Measurements from ENCODE around the gene CNR2.

The CNR2 gene

DNA sequence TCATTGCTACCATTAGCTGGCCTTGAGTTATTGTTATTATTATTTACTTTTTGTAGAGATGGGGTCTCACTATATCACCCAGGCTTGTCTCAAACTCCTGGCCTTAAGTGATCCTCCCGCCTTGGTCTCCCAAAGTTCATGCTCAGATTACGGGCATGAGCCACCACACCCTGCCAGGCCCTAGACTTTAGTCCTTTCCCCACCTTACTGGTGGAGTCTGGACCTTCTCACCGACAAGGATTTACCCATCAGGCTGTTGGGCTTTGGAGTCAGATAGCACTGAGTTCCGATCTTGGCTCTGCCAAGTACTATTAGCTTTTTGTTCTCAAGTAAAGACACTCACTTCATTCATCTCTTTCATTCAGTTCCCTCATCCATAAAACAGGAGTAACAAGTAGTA lies 17.2 kb downstream of the CNR2 start:
- ATAC-seq: no peak
- no peak for TF ChIP-seq ZFP3 (CRISPR knock-in tag; IDR thresholded peaks at IDR 0.05)
- TF ChIP-seq TOX (CRISPR knock-in tag; IDR thresholded peaks at IDR 0.05; ENCODE audit: borderline replicate concordance): no peak
- TF ChIP-seq ZC3H10 (CRISPR knock-in tag; IDR thresholded peaks at IDR 0.05): no peak
- TF ChIP-seq TCF4 (CRISPR knock-in tag; IDR thresholded peaks at IDR 0.05; ENCODE audit: borderline replicate concordance): no peak
- TF ChIP-seq ZNF70 (CRISPR knock-in tag; IDR thresholded peaks at IDR 0.05): no peak
- TF ChIP-seq ZFP30 (CRISPR knock-in tag; IDR thresholded peaks at IDR 0.05): no peak
- no peak for TF ChIP-seq ZNF8 (CRISPR knock-in tag; IDR thresholded peaks at IDR 0.05)
- no peak for TF ChIP-seq BACH2 (CRISPR knock-in tag; IDR thresholded peaks at IDR 0.05; ENCODE audit: borderline replicate concordance)

DNA sequence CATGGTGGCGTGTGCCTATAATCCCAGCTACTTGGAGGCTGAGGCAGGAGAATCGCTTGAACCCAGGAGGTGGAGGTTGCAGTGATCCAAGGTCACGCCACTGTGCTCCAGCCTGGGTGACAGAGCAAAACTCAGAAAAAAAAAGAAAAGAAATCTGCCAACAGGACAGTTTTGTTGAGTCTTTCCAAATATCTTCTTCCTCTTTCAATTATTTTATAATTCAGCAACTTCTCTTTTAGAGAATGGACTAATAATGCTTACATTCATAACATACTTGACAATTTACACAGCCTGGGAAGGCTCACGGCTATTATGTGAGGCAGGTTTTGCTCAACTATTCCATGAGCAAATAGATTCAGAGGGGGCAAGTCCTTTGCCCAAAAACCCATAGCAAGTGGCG lies 18.1 kb downstream of the CNR2 start:
- no peak for TF ChIP-seq RARB (CRISPR knock-in tag; IDR thresholded peaks at IDR 0.05)
- TF ChIP-seq CSDC2 (CRISPR knock-in tag; IDR thresholded peaks at IDR 0.05): no peak
- TF ChIP-seq PPARA (CRISPR knock-in tag; IDR thresholded peaks at IDR 0.05; ENCODE audit: borderline replicate concordance): no peak
- TF ChIP-seq, protein P1, sequence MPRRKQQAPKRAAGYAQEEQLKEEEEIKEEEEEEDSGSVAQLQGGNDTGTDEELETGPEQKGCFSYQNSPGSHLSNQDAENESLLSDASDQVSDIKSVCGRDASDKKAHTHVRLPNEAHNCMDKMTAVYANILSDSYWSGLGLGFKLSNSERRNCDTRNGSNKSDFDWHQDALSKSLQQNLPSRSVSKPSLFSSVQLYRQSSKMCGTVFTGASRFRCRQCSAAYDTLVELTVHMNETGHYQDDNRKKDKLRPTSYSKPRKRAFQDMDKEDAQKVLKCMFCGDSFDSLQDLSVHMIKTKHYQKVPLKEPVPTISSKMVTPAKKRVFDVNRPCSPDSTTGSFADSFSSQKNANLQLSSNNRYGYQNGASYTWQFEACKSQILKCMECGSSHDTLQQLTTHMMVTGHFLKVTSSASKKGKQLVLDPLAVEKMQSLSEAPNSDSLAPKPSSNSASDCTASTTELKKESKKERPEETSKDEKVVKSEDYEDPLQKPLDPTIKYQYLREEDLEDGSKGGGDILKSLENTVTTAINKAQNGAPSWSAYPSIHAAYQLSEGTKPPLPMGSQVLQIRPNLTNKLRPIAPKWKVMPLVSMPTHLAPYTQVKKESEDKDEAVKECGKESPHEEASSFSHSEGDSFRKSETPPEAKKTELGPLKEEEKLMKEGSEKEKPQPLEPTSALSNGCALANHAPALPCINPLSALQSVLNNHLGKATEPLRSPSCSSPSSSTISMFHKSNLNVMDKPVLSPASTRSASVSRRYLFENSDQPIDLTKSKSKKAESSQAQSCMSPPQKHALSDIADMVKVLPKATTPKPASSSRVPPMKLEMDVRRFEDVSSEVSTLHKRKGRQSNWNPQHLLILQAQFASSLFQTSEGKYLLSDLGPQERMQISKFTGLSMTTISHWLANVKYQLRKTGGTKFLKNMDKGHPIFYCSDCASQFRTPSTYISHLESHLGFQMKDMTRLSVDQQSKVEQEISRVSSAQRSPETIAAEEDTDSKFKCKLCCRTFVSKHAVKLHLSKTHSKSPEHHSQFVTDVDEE (CRISPR knock-in tag; IDR thresholded peaks at IDR 0.05): no peak
- TF ChIP-seq ARNTL (CRISPR knock-in tag; IDR thresholded peaks at IDR 0.05; ENCODE audit: borderline replicate concordance, low read depth): no peak
- no peak for TF ChIP-seq TOX (CRISPR knock-in tag; IDR thresholded peaks at IDR 0.05; ENCODE audit: borderline replicate concordance)
- no peak for TF ChIP-seq GLIS3 (CRISPR knock-in tag; IDR thresholded peaks at IDR 0.05)
- no peak for ATAC-seq

DNA sequence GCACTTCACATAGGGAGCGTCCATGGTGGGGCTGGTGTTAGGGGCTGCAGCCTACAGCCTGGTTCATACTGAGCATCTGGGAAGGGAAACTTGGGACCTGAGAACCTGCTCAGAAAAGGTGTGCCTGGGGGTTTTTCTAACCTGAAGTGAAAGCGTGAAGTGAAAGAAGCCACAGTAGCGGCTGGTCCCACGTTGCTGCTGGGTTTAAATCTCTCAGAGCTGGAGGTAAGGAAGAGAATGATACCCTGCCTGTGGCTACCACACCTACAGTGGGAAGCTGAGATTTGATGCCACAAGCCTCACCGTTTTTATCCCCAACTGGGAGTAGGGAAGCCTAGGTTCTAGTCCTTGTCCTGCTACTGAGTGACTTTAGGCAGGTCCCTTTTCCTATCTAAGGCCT lies 24.1 kb downstream of the CNR2 start:
- no peak for ATAC-seq
- no peak for TF ChIP-seq ARNTL (CRISPR knock-in tag; IDR thresholded peaks at IDR 0.05; ENCODE audit: borderline replicate concordance, low read depth)
- TF ChIP-seq, protein P2, sequence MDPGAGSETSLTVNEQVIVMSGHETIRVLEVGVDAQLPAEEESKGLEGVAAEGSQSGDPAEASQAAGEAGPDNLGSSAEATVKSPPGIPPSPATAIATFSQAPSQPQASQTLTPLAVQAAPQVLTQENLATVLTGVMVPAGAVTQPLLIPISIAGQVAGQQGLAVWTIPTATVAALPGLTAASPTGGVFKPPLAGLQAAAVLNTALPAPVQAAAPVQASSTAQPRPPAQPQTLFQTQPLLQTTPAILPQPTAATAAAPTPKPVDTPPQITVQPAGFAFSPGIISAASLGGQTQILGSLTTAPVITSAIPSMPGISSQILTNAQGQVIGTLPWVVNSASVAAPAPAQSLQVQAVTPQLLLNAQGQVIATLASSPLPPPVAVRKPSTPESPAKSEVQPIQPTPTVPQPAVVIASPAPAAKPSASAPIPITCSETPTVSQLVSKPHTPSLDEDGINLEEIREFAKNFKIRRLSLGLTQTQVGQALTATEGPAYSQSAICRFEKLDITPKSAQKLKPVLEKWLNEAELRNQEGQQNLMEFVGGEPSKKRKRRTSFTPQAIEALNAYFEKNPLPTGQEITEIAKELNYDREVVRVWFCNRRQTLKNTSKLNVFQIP (CRISPR knock-in tag; IDR thresholded peaks at IDR 0.05; ENCODE audit: borderline replicate concordance, low read depth): no peak
- TF ChIP-seq ESRRG (CRISPR knock-in tag; IDR thresholded peaks at IDR 0.05): no peak

DNA sequence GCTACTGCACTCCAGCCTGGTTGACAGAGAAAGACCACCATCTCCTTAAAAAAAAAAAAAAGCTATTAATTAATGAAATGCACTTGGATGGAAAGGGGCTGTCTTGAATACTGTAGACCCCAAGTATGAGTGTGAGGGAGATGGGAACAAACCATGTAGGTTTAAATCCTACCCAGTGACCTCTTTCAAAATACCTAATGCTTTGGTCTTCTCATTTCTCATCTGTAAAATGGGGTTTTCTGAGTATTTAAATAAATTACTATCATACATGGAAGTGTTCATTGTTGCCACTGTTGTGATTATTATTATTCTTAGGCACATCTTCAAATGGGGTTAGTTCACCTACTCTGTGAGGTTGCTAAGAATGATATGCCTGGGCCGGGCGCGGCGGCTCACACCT lies 27.9 kb downstream of the CNR2 start:
- TF ChIP-seq, protein P2 (CRISPR knock-in tag; IDR thresholded peaks at IDR 0.05; ENCODE audit: borderline replicate concordance, low read depth): no peak
- TF ChIP-seq ZNF8 (CRISPR knock-in tag; IDR thresholded peaks at IDR 0.05) (no peak), ZNF565 (CRISPR knock-in tag; conservative IDR thresholded peaks at IDR 0.05; ENCODE audit: low read depth) (no peak), SNAI2 (CRISPR knock-in tag; IDR thresholded peaks at IDR 0.05) (no peak), GLIS3 (CRISPR knock-in tag; IDR thresholded peaks at IDR 0.05) (no peak)
- ATAC-seq: no peak

DNA sequence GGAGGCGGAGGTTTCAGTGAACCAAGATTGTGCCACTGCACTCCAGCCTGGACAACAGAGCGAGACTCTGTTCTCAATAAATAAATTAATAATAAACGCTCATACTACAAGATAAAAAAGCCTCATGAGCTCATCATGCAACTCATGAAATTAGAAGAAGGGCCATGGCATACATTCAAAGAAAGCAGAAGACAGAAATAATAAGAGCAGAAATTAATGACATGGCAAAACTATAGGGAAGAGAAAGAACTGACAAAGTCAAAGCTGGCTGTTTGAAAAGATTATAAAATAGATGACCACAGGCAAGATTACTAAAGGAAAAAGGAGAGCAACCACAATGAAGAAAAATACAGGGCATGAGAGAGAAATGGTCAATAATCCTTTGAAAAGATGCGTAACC lies 30.4 kb downstream of the CNR2 start:
- TF ChIP-seq ZFP3 (CRISPR knock-in tag; IDR thresholded peaks at IDR 0.05) (no peak), ISL1 (CRISPR knock-in tag; IDR thresholded peaks at IDR 0.05) (no peak), TCF4 (CRISPR knock-in tag; IDR thresholded peaks at IDR 0.05; ENCODE audit: borderline replicate concordance) (no peak)
- ATAC-seq: no peak

DNA sequence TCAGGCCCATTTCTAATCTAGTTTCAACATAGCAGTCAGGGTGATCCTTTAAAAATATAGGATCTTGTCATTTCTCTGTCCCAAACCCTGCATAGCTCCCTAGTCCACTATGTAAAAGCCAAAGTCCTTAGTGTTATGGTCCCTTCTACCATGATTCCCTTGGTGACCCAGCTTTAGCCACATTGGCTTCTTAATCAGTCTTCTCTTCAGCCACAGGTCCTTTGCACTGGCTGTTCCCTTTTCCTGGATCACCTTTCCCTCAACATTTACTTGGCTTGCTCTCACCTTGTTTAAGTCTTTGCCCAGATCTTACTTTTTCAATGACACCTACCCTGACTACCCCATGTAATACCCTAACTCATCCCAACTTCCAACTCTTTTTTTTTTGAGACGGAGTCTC lies 33.4 kb downstream of the CNR2 start:
- ATAC-seq: no peak
- TF ChIP-seq, protein P3, sequence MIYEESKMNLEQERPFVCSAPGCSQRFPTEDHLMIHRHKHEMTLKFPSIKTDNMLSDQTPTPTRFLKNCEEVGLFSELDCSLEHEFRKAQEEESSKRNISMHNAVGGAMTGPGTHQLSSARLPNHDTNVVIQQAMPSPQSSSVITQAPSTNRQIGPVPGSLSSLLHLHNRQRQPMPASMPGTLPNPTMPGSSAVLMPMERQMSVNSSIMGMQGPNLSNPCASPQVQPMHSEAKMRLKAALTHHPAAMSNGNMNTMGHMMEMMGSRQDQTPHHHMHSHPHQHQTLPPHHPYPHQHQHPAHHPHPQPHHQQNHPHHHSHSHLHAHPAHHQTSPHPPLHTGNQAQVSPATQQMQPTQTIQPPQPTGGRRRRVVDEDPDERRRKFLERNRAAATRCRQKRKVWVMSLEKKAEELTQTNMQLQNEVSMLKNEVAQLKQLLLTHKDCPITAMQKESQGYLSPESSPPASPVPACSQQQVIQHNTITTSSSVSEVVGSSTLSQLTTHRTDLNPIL (CRISPR knock-in tag; IDR thresholded peaks at IDR 0.05; ENCODE audit: low read depth): no peak
- TF ChIP-seq TCF4 (CRISPR knock-in tag; IDR thresholded peaks at IDR 0.05; ENCODE audit: borderline replicate concordance): no peak
- TF ChIP-seq ZFP3 (CRISPR knock-in tag; IDR thresholded peaks at IDR 0.05): no peak
- TF ChIP-seq ISL1 (CRISPR knock-in tag; IDR thresholded peaks at IDR 0.05): no peak
- TF ChIP-seq GLIS3 (CRISPR knock-in tag; IDR thresholded peaks at IDR 0.05): no peak
- no peak for TF ChIP-seq ZNF565 (CRISPR knock-in tag; conservative IDR thresholded peaks at IDR 0.05; ENCODE audit: low read depth)
- TF ChIP-seq, protein P2 (CRISPR knock-in tag; IDR thresholded peaks at IDR 0.05; ENCODE audit: borderline replicate concordance, low read depth): no peak
- TF ChIP-seq PPARA (CRISPR knock-in tag; IDR thresholded peaks at IDR 0.05; ENCODE audit: borderline replicate concordance): no peak
- TF ChIP-seq, protein P4, sequence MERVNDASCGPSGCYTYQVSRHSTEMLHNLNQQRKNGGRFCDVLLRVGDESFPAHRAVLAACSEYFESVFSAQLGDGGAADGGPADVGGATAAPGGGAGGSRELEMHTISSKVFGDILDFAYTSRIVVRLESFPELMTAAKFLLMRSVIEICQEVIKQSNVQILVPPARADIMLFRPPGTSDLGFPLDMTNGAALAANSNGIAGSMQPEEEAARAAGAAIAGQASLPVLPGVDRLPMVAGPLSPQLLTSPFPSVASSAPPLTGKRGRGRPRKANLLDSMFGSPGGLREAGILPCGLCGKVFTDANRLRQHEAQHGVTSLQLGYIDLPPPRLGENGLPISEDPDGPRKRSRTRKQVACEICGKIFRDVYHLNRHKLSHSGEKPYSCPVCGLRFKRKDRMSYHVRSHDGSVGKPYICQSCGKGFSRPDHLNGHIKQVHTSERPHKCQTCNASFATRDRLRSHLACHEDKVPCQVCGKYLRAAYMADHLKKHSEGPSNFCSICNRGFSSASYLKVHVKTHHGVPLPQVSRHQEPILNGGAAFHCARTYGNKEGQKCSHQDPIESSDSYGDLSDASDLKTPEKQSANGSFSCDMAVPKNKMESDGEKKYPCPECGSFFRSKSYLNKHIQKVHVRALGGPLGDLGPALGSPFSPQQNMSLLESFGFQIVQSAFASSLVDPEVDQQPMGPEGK (CRISPR knock-in tag; IDR thresholded peaks at IDR 0.05; ENCODE audit: borderline replicate concordance): no peak
- TF ChIP-seq RARB (CRISPR knock-in tag; IDR thresholded peaks at IDR 0.05): no peak

Data from SK-N-SH treated with all-trans-retinoic acid at 6 μM for 48 hours (cell line).